ENCODE measurements around the gene RFPL3.
"Not testable (repeated sequence)": the region's sequence is repeated elsewhere in the genome, so short reads cannot be mapped to it uniquely, and the experiment has no call there.

The RFPL3 gene

DNA sequence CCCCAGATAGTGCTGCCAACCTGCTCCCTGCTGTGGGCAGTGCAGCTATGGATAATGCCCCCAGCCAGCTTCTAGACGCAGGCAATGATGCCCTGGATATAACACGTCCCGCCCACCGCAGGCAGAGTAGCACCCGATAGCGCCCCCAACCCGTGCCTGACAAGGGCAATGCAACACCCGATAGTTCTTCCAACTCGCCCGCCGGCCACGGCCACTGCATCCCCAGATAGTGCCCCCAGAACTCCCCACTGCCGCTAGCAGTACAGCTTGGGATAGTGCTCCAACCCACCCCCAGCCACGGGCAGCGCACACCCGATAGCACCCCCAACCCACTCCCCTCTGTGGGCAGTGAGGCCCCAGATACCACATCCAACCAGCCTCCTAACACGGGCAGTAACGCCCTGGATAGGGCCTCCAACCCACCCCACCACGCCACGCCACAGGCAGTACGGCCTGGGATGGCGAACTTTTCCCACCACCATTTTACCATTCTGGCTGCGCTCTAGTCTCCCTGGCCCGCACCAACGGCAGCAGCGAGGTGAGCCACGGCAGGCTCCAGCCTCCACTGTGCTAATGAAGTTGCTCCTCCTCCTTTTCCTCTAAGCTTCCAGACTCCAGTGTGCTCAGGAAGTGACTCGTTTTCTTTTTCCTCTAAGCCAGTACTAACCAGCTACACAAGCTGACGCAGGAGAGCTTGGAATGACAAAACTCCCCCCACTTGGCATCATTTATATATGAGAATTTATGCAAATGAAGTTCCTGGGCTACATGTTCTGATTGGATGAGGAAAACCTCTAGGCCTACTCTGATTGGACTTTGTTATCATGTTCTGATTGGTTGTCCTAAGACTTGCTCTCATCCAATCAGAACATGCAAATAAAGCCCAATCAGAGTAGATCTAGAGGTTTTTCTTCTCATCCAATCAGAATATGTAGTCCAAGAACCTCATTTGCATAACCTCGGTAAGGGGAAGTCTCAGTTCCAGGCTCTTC lies 3.0 kb upstream of the RFPL3 start:
- no peak for DNase-seq

GRCh38 chr22:32355760-32356159 lies 1.9 kb upstream of the RFPL3 start:
- no peak for DNase-seq

DNA sequence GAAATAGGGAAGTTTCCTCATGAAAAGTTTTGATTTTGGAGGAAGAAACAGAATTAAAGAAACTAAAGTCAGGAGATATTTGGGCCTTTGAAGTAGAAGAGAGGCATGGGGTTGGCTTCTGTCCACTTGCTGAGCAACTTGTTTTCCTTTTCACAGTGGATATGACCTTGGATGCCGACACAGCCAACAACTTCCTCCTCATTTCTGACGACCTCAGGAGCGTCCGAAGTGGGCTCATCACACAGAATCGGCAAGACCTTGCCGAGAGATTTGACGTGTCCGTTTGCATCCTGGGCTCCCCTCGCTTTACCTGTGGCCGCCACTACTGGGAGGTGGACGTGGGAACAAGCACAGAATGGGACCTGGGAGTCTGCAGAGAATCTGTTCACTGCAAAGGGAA lies 2.4 kb downstream of the RFPL3 start:
- DNase-seq = not testable (repeated sequence)

DNA sequence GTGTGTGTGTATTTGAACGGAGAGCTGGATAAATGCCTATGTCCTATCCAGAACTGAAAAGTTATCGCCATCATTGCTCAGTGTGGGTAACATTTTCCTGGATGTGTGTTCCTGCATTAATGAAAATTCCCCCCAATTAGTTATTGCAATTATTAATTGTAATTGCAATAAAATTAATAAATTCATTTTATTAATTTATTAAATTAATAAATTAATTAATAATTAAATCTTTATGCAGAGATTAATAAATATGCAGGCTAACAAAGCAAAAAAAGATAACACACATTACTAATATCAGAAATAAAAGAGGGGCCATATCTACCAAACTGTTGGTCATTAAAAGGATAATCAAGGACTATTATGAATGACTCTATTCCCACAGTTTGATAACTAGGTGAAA lies 3.6 kb downstream of the RFPL3 start:
- DNase-seq = no peak

DNA sequence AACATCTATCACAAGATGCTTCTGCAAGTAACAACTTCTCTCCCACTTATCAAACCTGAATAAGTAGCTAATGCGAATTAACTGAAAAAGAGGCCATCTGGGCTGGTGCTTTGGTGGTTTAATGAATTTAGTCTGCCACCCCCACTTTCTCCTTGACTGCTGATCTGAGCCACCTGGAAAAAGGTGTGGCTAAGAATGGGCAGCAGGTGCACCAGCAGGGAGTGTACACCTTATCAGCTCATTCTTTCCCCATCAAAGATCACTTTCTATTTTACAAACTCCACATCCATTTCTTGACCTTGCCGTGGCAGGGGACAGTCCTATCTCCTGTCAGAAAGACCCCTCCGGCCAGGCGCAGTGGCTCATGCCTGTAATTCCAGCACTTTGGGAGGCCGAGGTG lies 6.5 kb downstream of the RFPL3 start:
- DNase-seq = no peak

GRCh38 chr22:32375678-32376450 lies 18.2 kb downstream of the RFPL3 start:
- no peak for DNase-seq

DNA sequence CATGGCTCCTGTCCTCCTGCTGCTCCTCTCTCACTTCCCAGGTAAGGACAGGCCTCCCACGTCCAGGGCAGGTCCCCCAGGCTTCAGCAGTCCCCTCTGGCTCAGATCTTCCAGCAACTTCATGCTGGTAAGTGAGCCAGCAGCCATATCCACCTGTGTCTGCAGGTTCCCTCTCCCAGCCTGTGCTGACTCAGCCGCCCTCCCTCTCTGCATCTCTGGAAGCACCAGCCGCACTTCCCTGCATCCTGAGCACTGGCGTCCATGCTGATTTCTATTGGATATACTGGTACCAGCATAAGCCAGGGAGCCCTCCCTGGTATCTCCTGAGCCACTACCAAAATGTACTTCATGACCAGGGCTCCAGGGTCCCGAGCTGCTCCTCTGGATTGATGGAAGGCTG lies 19.0 kb downstream of the RFPL3 start:
- no peak for DNase-seq

DNA sequence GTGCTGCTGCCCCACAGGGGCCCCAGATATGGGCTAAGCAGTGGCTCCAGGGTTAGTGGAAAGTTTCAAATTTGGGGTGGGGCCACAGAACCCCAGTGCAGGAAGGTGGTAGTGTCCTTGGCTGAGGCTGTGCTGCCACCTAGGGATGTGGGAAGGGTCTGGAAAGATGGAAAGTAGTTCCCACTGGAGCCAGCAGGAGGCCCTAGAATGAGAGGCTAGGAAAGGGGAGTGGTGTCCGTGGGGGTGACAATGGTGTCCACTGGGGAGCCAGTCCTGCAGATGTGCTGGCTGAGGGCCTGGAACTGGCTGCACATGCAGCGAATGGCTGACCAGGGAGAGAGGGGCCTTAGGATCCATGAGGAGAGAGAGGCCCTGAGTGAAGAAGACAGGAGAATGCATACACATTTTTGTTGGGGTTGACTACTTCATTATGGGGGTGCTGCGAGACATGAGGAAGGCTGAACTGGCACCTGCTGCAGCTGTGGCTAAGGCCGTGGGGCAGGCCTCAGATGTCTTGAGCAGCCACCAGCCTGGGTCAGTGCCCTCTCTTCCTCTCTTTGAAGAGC lies 21.1 kb downstream of the RFPL3 start:
- DNase-seq = no peak

GRCh38 chr22:32380991-32381390 lies 23.3 kb downstream of the RFPL3 start:
- no peak for DNase-seq

- no peak for DNase-seq
These were observed 28.0 kb downstream of the RFPL3 start for GRCh38 chr22:32385681-32386080.

DNA sequence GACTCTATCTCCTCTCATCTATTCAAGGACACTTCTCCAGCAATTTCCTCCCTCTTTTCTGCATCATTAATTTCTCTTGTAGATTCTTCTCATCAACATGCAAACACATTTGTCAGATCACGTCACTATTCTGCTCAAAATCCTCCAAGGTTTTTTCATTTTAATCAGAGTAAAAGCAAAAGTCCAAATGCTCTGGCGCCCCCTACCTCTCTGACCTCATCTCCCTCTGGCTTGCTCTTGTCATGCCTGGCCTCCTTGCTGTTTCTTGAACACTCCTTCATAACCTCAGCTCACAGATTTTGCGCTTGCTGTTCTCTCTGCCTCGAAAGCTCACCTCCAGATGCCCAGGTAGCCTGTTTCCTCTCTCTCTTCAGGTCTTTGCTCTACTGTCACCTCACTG lies 32.0 kb downstream of the RFPL3 start:
- no peak for DNase-seq

DNA sequence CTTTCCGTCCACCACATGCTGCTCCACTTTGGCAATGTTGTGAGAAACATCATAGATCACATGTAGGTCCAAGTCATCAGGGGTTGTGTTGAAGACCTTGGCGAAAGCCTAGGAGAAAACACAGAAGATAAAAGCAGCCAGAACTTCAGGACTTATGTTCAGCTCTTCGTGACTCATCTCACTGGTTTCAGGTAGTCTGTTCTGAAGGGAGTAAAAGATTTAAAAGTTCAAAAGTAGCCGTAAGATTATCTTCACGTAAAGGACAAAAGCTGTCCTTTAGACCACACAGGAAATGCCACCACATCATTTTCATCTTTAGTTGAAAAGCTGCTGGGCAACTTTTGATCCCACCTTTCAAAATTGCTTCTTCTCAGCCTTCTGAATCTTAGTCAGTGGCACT lies 37.4 kb downstream of the RFPL3 start:
- no peak for DNase-seq

DNA sequence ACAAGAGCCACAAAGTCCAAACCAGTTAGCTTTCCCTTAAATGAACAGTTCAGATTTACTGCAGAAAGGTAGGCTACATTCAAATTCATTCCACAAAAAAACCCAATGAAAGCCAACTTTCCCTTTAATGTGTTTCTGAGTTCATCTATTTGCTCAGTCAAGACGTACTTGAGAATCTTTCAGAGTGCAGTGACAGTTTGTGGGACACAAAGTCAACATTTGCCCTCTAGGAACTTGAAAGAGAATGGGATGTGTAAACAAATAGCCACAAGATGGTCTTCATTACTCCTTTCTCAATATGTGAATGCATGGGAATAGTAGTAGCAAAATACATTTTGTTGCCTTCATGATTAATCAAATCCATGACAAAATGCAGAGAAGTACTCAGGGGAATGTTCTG lies 38.6 kb downstream of the RFPL3 start:
- no peak for DNase-seq

DNA sequence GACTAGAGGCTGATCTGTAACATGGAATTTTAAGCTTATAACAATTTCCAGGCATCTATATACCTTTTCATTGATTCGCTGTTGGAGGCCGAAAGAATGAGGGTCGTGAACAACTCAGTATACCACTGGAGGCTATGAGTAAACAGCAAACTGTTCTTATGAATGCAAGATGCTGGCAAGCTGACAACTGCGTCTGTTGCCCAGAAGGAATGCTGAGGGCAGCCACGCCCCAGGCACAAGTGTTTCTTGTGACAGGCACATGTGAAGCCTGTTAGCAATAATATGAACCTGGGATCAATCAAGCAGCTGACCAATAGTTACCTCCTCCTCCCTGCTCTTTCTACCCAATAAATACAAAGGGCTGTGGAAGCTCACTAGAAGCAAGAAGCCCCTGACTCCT lies 39.1 kb downstream of the RFPL3 start:
- no peak for DNase-seq

GRCh38 chr22:32401486-32401885 lies 43.8 kb downstream of the RFPL3 start:
- no peak for DNase-seq

- no peak for DNase-seq
These were observed 46.4 kb downstream of the RFPL3 start for GRCh38 chr22:32404021-32404420.

DNA sequence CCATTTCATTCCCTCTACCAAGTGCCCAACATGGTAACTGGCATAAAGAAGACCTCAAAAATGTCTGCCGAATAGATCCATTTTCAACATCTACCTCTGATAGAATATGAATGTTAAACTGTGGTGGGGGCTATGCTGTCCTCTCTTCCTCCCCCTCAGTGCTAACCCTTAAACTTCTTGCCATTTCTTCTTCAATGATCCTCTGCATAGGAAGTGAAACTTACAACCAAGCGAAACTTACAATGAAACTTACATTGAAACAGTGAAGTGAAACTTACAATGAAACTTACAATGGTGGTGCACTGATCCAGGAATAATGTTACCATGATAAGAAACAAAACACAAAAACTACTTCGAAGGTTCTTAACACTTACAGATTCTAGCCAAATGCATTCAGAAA lies 49.6 kb downstream of the RFPL3 start:
- no peak for DNase-seq

GRCh38 chr22:32407936-32408335 lies 50.3 kb downstream of the RFPL3 start:
- no peak for DNase-seq

DNA sequence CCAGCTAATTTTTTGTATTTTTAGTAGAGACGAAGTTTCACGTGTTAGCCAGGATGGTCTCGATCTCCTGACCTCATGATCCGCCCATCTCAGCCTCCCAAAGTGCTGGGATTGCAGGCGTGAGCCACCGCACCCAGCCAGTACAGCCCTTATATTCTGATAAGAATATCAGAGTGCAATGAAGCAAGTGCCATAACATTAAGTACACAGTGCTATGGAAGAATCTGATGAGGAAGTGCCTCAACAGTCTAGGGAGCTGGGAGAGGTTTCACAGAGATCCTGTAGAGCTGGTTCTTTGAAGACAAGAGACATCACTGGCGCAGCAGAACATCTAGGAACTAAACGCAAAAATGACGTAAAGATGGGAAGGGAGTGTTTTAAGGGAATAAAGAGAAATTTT lies 52.3 kb downstream of the RFPL3 start:
- DNase-seq = no peak

DNA sequence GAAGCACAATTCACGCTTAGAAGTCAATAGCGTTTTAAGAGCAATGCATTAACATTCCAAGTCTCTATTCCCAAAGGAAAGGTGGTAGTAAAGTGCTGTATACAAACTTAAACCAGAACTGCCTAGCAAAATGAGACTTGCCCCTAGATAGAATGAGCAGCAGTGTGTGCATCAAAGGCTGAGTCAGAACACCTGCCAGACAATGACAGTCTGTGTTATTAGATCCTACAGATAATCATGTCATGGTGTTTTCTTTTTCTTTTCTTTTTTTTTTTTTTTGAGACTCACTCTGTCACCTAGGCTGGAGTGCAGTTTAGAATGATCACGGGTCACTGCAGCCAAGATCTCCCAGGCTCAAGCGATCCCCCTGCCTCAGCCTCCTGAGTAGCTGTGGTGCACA lies 52.8 kb downstream of the RFPL3 start:
- no peak for DNase-seq

All from NCI-H2081 treated with DMSO at 0.1 percent for 48 hours (cell line).